Activated CD4-positive, alpha-beta T cell treated with anti-CD3 and anti-CD28 coated beads for 36 hours (primary cell): ENCODE results near the gene SCEL. TPM values are rescaled to one million over a fixed set of nuclear protein-coding genes. Genes with fewer than 3 reads are reported as not detected.

ENCODE experiments used
- ATAC-seq: fragments of 200-7000 bp; cut with Tn5 transposase; one replicate; pipeline ENCODE4 v1.10.0; 2021; ENCODE audit warnings: mild to moderate bottlenecking, moderate library complexity
- CTCF ChIA-PET: fragments of 350-600 bp; sonication (Branson Sonifier 250); formaldehyde crosslinking; loops from one replicate; lab custom pipeline; 2021; ENCODE audit warnings: antibody characterized with exemption; lab: Charles Lee
- POLR2A ChIA-PET: fragments of 350-600 bp; sonication (Branson Sonifier 250); formaldehyde crosslinking; loops from one replicate; lab custom pipeline; 2021; ENCODE audit warnings: antibody characterized with exemption, inconsistent platforms; lab: Charles Lee
- DNase-seq: peaks from one replicate; pipeline ENCODE4 v3.0.0-alpha.2; 2020
- H3K27ac Mint-ChIP-seq: one replicate; pipeline ENCODE4 v1.8.0; 2021; ENCODE audit warnings: mixed read lengths
- H3K27me3 Mint-ChIP-seq: one replicate; pipeline ENCODE4 v1.8.0; 2021; ENCODE audit warnings: mixed read lengths
- H3K36me3 Mint-ChIP-seq: one replicate; pipeline ENCODE4 v1.8.0; 2021; ENCODE audit warnings: low read depth, mixed read lengths
- H3K4me1 Mint-ChIP-seq: one replicate; pipeline ENCODE4 v1.8.0; 2021; ENCODE audit warnings: mixed read lengths
- H3K4me3 Mint-ChIP-seq: one replicate; pipeline ENCODE4 v1.8.0; 2021; ENCODE audit warnings: mild to moderate bottlenecking, moderate library complexity, mixed read lengths
- H3K9me3 Mint-ChIP-seq: one replicate; pipeline ENCODE4 v1.8.0; 2021; ENCODE audit warnings: low read depth, mixed read lengths
- intact Hi-C, 2 experiments: fragments of 100-400 bp; cut with DNase I in 1 of 2; cut with micrococcal nuclease in 1 of 2; formaldehyde crosslinking; loops; one replicate each; pipeline versions ENCODE4 v1.14.2 to v1.15.1; 2022 to 2024; cut with DNase I, micrococcal nuclease
- total RNA-seq, 2 experiments: library from RNA; stranded (reverse); gene quantifications; one replicate each; pipeline ENCODE4 v1.2.3, GENCODE V29; 2021

The SCEL gene
- not detected for total RNA-seq

- Mint-ChIP-seq H3K36me3 (no peaks in the 10 kb centered on the region), H3K27ac (no peak within 1 kb of the TSS), H3K4me1 (no peaks in the 10 kb centered on the region), H3K4me3 (no peak within 1 kb of the TSS), H3K27me3 (peaks cover 10% of the 10 kb centered on the region), H3K9me3 (no peaks in the 10 kb centered on the region)
- intact Hi-C loops = no loop called here
- ATAC-seq (peak; percentile 57), DNase-seq (peak; percentile 13)
- POLR2A ChIA-PET = no interaction called here
- CTCF ChIA-PET = no interaction called here
Measured at GRCh38 chr13:77535448-77535847, at the start of gene SCEL. Gene SCEL (plus strand): TSS chr13:77535706. CDS start chr13:77555876, 20,170 bp downstream.

GRCh38 chr13:77489566-77490337 lies 45.8 kb upstream of the SCEL start:
- H3K4me3 Mint-ChIP-seq = no peak overlapping the region
- H3K27me3 Mint-ChIP-seq = no peaks in the 10 kb centered on the region
- H3K9me3 Mint-ChIP-seq = no peaks in the 10 kb centered on the region
- H3K27ac Mint-ChIP-seq = no peak overlapping the region
- no peaks in the 10 kb centered on the region for H3K4me1 Mint-ChIP-seq
- ATAC-seq (no peak), DNase-seq (no peak)
- ChIA-PET POLR2A (no interaction called here), CTCF (interaction anchor here (0.6 to 1.3 kb wide), 4 partner anchors 11 to 631 kb away, joined by 3 to 5 read pairs (median 4); no protein-coding TSS in a partner anchor)
- intact Hi-C loops = loop anchor here (5.0 to 10.0 kb wide), 2 partner anchors 263 to 265 kb away; no protein-coding TSS in a partner anchor
- H3K36me3 Mint-ChIP-seq = no peaks in the 10 kb centered on the region

GRCh38 chr13:77492982-77493381 lies 42.5 kb upstream of the SCEL start:
- no peak for ATAC-seq
- Mint-ChIP-seq H3K4me3 (no peak overlapping the region), H3K9me3 (no peaks in the 10 kb centered on the region), H3K4me1 (no peaks in the 10 kb centered on the region), H3K36me3 (no peaks in the 10 kb centered on the region), H3K27me3 (no peaks in the 10 kb centered on the region), H3K27ac (no peak overlapping the region)
- intact Hi-C loops = loop anchor here (1.0 to 10.0 kb wide), 3 partner anchors 72 to 262 kb away; no protein-coding TSS in a partner anchor
- POLR2A ChIA-PET = no interaction called here
- peak; percentile 16 for DNase-seq
- CTCF ChIA-PET = interaction anchor here (0.8 to 2.5 kb wide), 9 partner anchors 9 to 75 kb away, joined by 3 to 15 read pairs (median 4); no protein-coding TSS in a partner anchor

- Mint-ChIP-seq H3K36me3 (no peaks in the 10 kb centered on the region), H3K9me3 (no peaks in the 10 kb centered on the region), H3K4me1 (no peaks in the 10 kb centered on the region), H3K27ac (no peak overlapping the region), H3K27me3 (no peaks in the 10 kb centered on the region), H3K4me3 (no peak overlapping the region)
- ChIA-PET CTCF (no interaction called here), POLR2A (no interaction called here)
- DNase-seq (no peak), ATAC-seq (no peak)
- intact Hi-C loops = loop anchor here (5.0 to 10.0 kb wide), 2 partner anchors 258 to 261 kb away; no protein-coding TSS in a partner anchor
Measured at GRCh38 chr13:77494226-77494625, 41.3 kb upstream of the SCEL start.

- H3K36me3 Mint-ChIP-seq = no peaks in the 10 kb centered on the region
- no peaks in the 10 kb centered on the region for H3K4me1 Mint-ChIP-seq
- CTCF ChIA-PET = interaction anchor here (3.3 kb wide), 1 partner anchor 20 kb away, joined by 10 read pairs; no protein-coding TSS in a partner anchor
- intact Hi-C loops = loop anchor here in 1 of 2 experiments (10.0 kb wide), 1 partner anchor 257 kb away; no protein-coding TSS in a partner anchor
- H3K4me3 Mint-ChIP-seq = no peak overlapping the region
- H3K27me3 Mint-ChIP-seq = no peaks in the 10 kb centered on the region
- H3K9me3 Mint-ChIP-seq = no peaks in the 10 kb centered on the region
- ATAC-seq (no peak), DNase-seq (no peak)
- H3K27ac Mint-ChIP-seq = no peak overlapping the region
- POLR2A ChIA-PET = no interaction called here
Measured at GRCh38 chr13:77497350-77497749, 38.2 kb upstream of the SCEL start.

GRCh38 chr13:77497835-77498234 lies 37.7 kb upstream of the SCEL start:
- POLR2A ChIA-PET = no interaction called here
- DNase-seq (no peak), ATAC-seq (no peak)
- CTCF ChIA-PET = interaction anchor here (0.7 to 3.3 kb wide), 2 partner anchors 20 to 90 kb away, joined by 3 to 10 read pairs; no protein-coding TSS in a partner anchor
- intact Hi-C loops = loop anchor here in 1 of 2 experiments (10.0 kb wide), 1 partner anchor 257 kb away; no protein-coding TSS in a partner anchor
- H3K4me3 Mint-ChIP-seq = no peak overlapping the region
- no peak overlapping the region for H3K27ac Mint-ChIP-seq
- no peaks in the 10 kb centered on the region for H3K36me3 Mint-ChIP-seq
- no peaks in the 10 kb centered on the region for H3K4me1 Mint-ChIP-seq
- H3K27me3 Mint-ChIP-seq = no peaks in the 10 kb centered on the region
- no peaks in the 10 kb centered on the region for H3K9me3 Mint-ChIP-seq

GRCh38 chr13:77502104-77502720 lies 33.3 kb upstream of the SCEL start:
- ChIA-PET CTCF (interaction anchor here (1.0 to 1.6 kb wide), 3 partner anchors 9 to 102 kb away, joined by 3 to 7 read pairs (median 4); no protein-coding TSS in a partner anchor), POLR2A (no interaction called here)
- intact Hi-C loops = no loop called here
- no peaks in the 10 kb centered on the region for H3K27me3 Mint-ChIP-seq
- no peak overlapping the region for H3K27ac Mint-ChIP-seq
- DNase-seq (no peak), ATAC-seq (no peak)
- H3K4me1 Mint-ChIP-seq = no peaks in the 10 kb centered on the region
- H3K9me3 Mint-ChIP-seq = no peaks in the 10 kb centered on the region
- H3K36me3 Mint-ChIP-seq = no peaks in the 10 kb centered on the region
- no peak overlapping the region for H3K4me3 Mint-ChIP-seq

GRCh38 chr13:77503398-77503797 lies 32.1 kb upstream of the SCEL start:
- ChIA-PET POLR2A (no interaction called here), CTCF (interaction anchor here (0.8 to 1.0 kb wide), 2 partner anchors 26 to 58 kb away, joined by 3 read pairs; no protein-coding TSS in a partner anchor)
- H3K4me1 Mint-ChIP-seq = peaks cover 2% of the 10 kb centered on the region
- no peaks in the 10 kb centered on the region for H3K9me3 Mint-ChIP-seq
- DNase-seq (no peak), ATAC-seq (no peak)
- intact Hi-C loops = no loop called here
- H3K36me3 Mint-ChIP-seq = no peaks in the 10 kb centered on the region
- no peak overlapping the region for H3K27ac Mint-ChIP-seq
- H3K4me3 Mint-ChIP-seq = no peak overlapping the region
- H3K27me3 Mint-ChIP-seq = no peaks in the 10 kb centered on the region

GRCh38 chr13:77506874-77507273 lies 28.6 kb upstream of the SCEL start:
- no peaks in the 10 kb centered on the region for H3K27me3 Mint-ChIP-seq
- peaks cover 17% of the 10 kb centered on the region for H3K4me1 Mint-ChIP-seq
- H3K27ac Mint-ChIP-seq = no peak overlapping the region
- ChIA-PET POLR2A (no interaction called here), CTCF (interaction anchor here (0.8 to 1.2 kb wide), 3 partner anchors 22 to 79 kb away, joined by 3 to 4 read pairs (median 4); no protein-coding TSS in a partner anchor)
- no peaks in the 10 kb centered on the region for H3K36me3 Mint-ChIP-seq
- H3K4me3 Mint-ChIP-seq = no peak overlapping the region
- intact Hi-C loops = loop anchor here in 1 of 2 experiments (5.0 kb wide), 1 partner anchor 50 kb away; no protein-coding TSS in a partner anchor
- no peak for DNase-seq
- ATAC-seq = no peak
- H3K9me3 Mint-ChIP-seq = no peaks in the 10 kb centered on the region

GRCh38 chr13:77507931-77508776 lies 27.4 kb upstream of the SCEL start:
- intact Hi-C loops = loop anchor here in 1 of 2 experiments (5.0 kb wide), 1 partner anchor 49 kb away; no protein-coding TSS in a partner anchor
- no peak overlapping the region for H3K4me3 Mint-ChIP-seq
- no peaks in the 10 kb centered on the region for H3K27me3 Mint-ChIP-seq
- no peak overlapping the region for H3K27ac Mint-ChIP-seq
- peak; percentile 10 for DNase-seq
- H3K36me3 Mint-ChIP-seq = no peaks in the 10 kb centered on the region
- no peaks in the 10 kb centered on the region for H3K9me3 Mint-ChIP-seq
- CTCF ChIA-PET = interaction anchor here (1.2 to 1.3 kb wide), 2 partner anchors 15 to 57 kb away, joined by 3 read pairs; no protein-coding TSS in a partner anchor
- peaks cover 17% of the 10 kb centered on the region for H3K4me1 Mint-ChIP-seq
- POLR2A ChIA-PET = no interaction called here
- no peak for ATAC-seq
